Transverse colon (tissue), 4 donors: ENCODE data around the gene NOX3. TPM values are rescaled to one million over a fixed set of nuclear protein-coding genes. Genes with fewer than 3 reads are reported as not detected.
"Not testable (repeated sequence)": the region's sequence is repeated elsewhere in the genome, so short reads cannot be mapped to it uniquely, and the experiment has no call there.

Source experiments
- DNase-seq: peaks from one replicate; pipeline ENCODE4 v3.0.0-alpha.2; 2019
- H3K27ac ChIP-seq, 4 donors: fragments of 200-600 bp; sonication (generic); 2 replicates each; pipeline ENCODE4 v1.5.1; 2016 to 2018; ENCODE audit warnings: inconsistent platforms in 4 of 4
- H3K27me3 ChIP-seq: fragments of 200-600 bp; sonication (generic); 2 replicates; pipeline ENCODE4 v1.5.1; 2017; ENCODE audit warnings: inconsistent platforms
- H3K36me3 ChIP-seq, 4 donors: fragments of 200-600 bp; sonication (generic); 2 replicates each; pipeline ENCODE4 v1.5.1; 2017 to 2019; ENCODE audit warnings: inconsistent platforms in 4 of 4
- H3K4me1 ChIP-seq, 4 donors: fragments of 200-600 bp; sonication (generic); 2 replicates each; pipeline ENCODE4 v1.5.1; 2017 to 2020; ENCODE audit warnings: inconsistent platforms in 4 of 4
- H3K4me3 ChIP-seq, 4 donors: fragments of 200-600 bp; sonication (generic); 1 replicate in 1 of 4; 2 replicates in 3 of 4; pipeline versions ENCODE4 v1.5.1 to v1.6.1; 2017 to 2019; ENCODE audit warnings: inconsistent platforms in 4 of 4
- H3K9me3 ChIP-seq, 2 donors: fragments of 200-600 bp; sonication (generic); 2 replicates each; pipeline ENCODE4 v1.5.1; 2017 to 2019; ENCODE audit warnings: inconsistent platforms in 2 of 2
- EP300 ChIP-seq: sonication (generic); formaldehyde crosslinking; IDR thresholded peaks from one replicate; pipeline ENCODE4 v1.6.1; 2017; ENCODE audit warnings: antibody characterized with exemption, low read depth
- POLR2A ChIP-seq: fragments of 450-650 bp; IDR thresholded peaks from one replicate; pipeline ENCODE4 v1.6.1; 2016; ENCODE audit warnings: antibody characterized with exemption, mild to moderate bottlenecking, moderate library complexity
- POLR2AphosphoS5 ChIP-seq, 3 donors: sonication (generic); formaldehyde crosslinking; IDR thresholded peaks; one replicate each; pipeline ENCODE4 v1.6.1; 2016; ENCODE audit warnings: antibody characterized with exemption in 3 of 3
- WGBS, 2 donors: methylation state at CpG; one replicate each; pipeline ENCODE4 v1.1.5; 2018; ENCODE audit warnings: low coverage in 1 of 2; 5-methylcytosine and 5-hydroxymethylcytosine counted together
- in situ Hi-C, 4 donors: fragments of 200-750 bp; cut with MboI; loops; one replicate each; pipeline versions ENCODE4 v1.15.0 to v1.15.1; 2017; ENCODE audit warnings: low sequenced_read_pairs in 3 of 4, low pct_ligation_motif_present in 1 of 4, low pct_unique_long_range_greater_than_20kb in 1 of 4
- intact Hi-C: fragments of 100-400 bp; cut with DNase I; formaldehyde crosslinking; loops from one replicate; pipeline ENCODE4 v1.15.1; 2023; ENCODE audit warnings: low total_unique reads
- total RNA-seq, 4 donors: library from RNA; depleted of rRNA; stranded (reverse); fragments of >200 nt; gene quantifications; one replicate each; pipeline ENCODE4 v1.1.0, GENCODE V29; 2016
- TF ChIP-seq, protein P1 (sequence below), 5 experiments: fragments of 200-600 bp in 3 of 5; fragments of 450-650 bp in 2 of 5; sonication (generic) in 3 of 5; IDR thresholded peaks; 1 replicate in 2 of 5; 2 replicates in 3 of 5; pipeline ENCODE4 v1.5.1; 2016 to 2017; ENCODE audit warnings: antibody characterized with exemption in 5 of 5, inconsistent platforms in 3 of 5, mild to moderate bottlenecking in 2 of 5, moderate library complexity in 1 of 5

The NOX3 gene
- total RNA-seq, 4 donors from 2014 or later, result not detected

DNA sequence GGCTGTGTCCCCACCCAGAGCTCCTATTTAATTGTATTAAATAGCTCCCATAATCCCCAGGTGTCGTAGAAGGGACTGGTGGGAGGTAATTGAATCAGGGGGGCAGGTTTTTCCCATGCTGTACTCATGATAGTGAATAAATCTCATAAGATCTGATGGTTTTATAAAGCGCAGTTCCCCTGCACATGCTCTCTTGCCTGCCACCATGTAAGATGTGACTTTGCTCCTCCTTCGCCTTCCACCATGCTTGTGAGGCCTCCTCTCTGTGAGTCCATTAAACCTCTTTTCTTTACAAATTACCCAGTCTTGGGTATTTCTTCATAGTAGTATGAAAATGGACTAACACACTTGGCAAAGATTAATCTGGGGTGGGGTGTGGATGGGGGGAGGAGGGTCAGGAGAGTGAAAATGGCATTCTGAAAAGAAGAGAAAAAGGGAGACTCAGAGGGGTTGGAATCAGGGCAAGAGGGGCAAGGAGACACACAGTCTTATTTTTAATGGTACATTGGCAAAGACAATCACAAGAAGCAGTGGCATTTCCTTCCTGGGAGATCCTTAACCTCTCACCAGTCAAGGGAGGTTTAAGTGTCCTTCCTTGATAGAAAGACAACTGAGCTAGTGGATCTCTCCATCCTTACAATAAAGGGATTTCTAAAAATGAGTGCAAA is 37.5 kb upstream of the NOX3 start:
- 92 to 100% methylated on average over 3 of the region's 3 CpGs for WGBS, 2 donors
- no peak for TF ChIP-seq POLR2A
- no peak for TF ChIP-seq EP300
- TF ChIP-seq POLR2AphosphoS5 (IDR thresholded peaks at IDR 0.05), result no peak
- TF ChIP-seq, protein P1, sequence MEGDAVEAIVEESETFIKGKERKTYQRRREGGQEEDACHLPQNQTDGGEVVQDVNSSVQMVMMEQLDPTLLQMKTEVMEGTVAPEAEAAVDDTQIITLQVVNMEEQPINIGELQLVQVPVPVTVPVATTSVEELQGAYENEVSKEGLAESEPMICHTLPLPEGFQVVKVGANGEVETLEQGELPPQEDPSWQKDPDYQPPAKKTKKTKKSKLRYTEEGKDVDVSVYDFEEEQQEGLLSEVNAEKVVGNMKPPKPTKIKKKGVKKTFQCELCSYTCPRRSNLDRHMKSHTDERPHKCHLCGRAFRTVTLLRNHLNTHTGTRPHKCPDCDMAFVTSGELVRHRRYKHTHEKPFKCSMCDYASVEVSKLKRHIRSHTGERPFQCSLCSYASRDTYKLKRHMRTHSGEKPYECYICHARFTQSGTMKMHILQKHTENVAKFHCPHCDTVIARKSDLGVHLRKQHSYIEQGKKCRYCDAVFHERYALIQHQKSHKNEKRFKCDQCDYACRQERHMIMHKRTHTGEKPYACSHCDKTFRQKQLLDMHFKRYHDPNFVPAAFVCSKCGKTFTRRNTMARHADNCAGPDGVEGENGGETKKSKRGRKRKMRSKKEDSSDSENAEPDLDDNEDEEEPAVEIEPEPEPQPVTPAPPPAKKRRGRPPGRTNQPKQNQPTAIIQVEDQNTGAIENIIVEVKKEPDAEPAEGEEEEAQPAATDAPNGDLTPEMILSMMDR (IDR thresholded peaks at IDR 0.05), result no peak
- Histone ChIP-seq H3K36me3 (no peaks in the 10 kb centered on the region), H3K9me3 (no peaks in the 10 kb centered on the region), H3K27me3 (no peaks in the 10 kb centered on the region), H3K27ac (peak overlapping the region; percentile 62 to 66 (median 62)), H3K4me1 (peaks cover 0 to 18% (median 2%) of the 10 kb centered on the region in 4 donors), H3K4me3 (no peak overlapping the region)
- intact Hi-C loops (no loop called here), in situ Hi-C loops (no loop called here)
- no peak for DNase-seq

DNA sequence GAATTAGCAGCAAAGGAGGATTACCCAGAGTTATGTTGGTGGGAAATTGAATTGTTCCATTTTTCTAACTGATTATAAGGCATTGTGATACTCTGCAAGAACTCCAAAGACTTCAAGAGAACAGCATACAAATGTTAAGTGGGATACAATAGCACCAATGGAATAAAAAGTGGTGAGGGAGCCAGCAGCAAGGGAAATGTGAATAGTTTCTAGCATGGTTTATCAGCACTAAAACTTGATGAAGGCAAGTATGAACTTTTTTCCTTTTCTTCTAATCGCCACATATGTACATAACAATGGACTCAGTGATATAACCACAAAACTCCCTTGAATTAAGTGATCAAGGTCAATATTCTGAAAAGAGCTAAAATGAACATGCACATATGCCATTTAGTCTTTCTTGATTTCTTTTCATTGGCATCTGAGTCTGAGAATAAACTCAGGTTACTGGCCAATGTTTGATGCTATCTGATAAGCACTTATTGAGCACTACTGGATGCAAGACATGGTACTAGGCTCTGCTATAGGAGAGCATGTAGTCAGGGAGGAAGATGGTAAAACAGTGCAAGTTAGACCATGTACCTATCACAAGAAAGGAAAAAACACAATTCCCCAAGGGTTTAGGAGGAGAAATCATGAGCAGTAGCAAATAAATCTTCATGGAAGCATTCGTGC is 36.6 kb upstream of the NOX3 start:
- H3K4me1 ChIP-seq, result peaks cover 0 to 18% (median 2%) of the 10 kb centered on the region in 4 donors
- no peak for DNase-seq
- in situ Hi-C loops (no loop called here), intact Hi-C loops (no loop called here)
- no peaks in the 10 kb centered on the region for H3K9me3 ChIP-seq
- no peak overlapping the region for H3K4me3 ChIP-seq
- WGBS, 2 donors, result 80 to 88% methylated on average over 1 to 2 of the region's 2 CpGs
- H3K27me3 ChIP-seq, result no peaks in the 10 kb centered on the region
- H3K27ac ChIP-seq, result peak overlapping the region in 1 of 4 donors; percentile 63
- no peak for TF ChIP-seq EP300
- no peaks in the 10 kb centered on the region for H3K36me3 ChIP-seq

DNA sequence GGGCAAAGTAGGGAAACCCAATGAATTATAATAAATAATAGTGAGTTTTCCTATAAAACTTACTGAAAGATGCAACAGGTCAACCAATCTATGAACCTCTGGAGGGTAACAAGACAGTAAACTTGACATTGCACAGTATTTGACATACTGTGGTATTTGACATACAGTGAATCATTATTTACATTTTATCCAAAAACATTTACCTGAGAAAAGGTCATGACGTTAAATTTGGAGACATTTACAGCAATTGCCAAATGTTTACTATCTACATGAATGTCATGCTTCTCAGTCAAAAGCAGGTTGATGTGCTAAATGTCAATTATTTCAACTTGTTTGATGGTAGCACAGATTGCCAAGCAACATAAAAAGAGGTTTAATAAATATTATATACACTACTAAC is 35.8 kb upstream of the NOX3 start:
- in situ Hi-C loops, result no loop called here
- Histone ChIP-seq H3K4me3 (no peak overlapping the region), H3K36me3 (no peaks in the 10 kb centered on the region), H3K27ac (no peak overlapping the region), H3K9me3 (no peaks in the 10 kb centered on the region), H3K4me1 (peaks cover 0 to 18% (median 2%) of the 10 kb centered on the region in 4 donors), H3K27me3 (no peaks in the 10 kb centered on the region)
- no peak for DNase-seq
- 67 to 69% methylated on average over 1 of the region's 1 CpG for WGBS, 2 donors
- intact Hi-C loops, result no loop called here
- no peak for TF ChIP-seq EP300
- no peak for TF ChIP-seq POLR2A
- no peak for TF ChIP-seq POLR2AphosphoS5 (IDR thresholded peaks at IDR 0.05)
- TF ChIP-seq, protein P1 (IDR thresholded peaks at IDR 0.05), result no peak

GRCh38 chr6:155488197-155488596 is 32.6 kb upstream of the NOX3 start:
- H3K27ac ChIP-seq, H3K36me3 ChIP-seq, H3K4me1 ChIP-seq, H3K9me3 ChIP-seq, H3K27me3 ChIP-seq, intact Hi-C loops, H3K4me3 ChIP-seq, DNase-seq, in situ Hi-C loops: not testable (repeated sequence)
- WGBS, 2 donors, result 96% methylated on average over 6 of the region's 6 CpGs; no CpG with 5 or more reads in 1 of the 2 donors

- TF ChIP-seq POLR2AphosphoS5 (IDR thresholded peaks at IDR 0.05) (no peak), EP300 (no peak), POLR2A (no peak)
- TF ChIP-seq, protein P1 (IDR thresholded peaks at IDR 0.05), result no peak
- no peak for DNase-seq
- H3K9me3 ChIP-seq, result no peaks in the 10 kb centered on the region
- 66 to 84% methylated on average over 5 of the region's 5 CpGs for WGBS, 2 donors
- in situ Hi-C loops (no loop called here), intact Hi-C loops (no loop called here)
- no peak overlapping the region for H3K4me3 ChIP-seq
- no peaks in the 10 kb centered on the region for H3K4me1 ChIP-seq
- H3K36me3 ChIP-seq, result no peaks in the 10 kb centered on the region
- no peak overlapping the region for H3K27ac ChIP-seq
- no peaks in the 10 kb centered on the region for H3K27me3 ChIP-seq
Observed at GRCh38 chr6:155487371-155488130, 31.9 kb upstream of the NOX3 start.
